Measurements from ENCODE around the gene RABGAP1L. TPM values are rescaled to one million over a fixed set of nuclear protein-coding genes. Genes with fewer than 3 reads are reported as not detected.

RABGAP1L gene
- total and polyA plus RNA-seq, 4 donors = 4.8 to 53.5 (median 18.8) TPM

DNA sequence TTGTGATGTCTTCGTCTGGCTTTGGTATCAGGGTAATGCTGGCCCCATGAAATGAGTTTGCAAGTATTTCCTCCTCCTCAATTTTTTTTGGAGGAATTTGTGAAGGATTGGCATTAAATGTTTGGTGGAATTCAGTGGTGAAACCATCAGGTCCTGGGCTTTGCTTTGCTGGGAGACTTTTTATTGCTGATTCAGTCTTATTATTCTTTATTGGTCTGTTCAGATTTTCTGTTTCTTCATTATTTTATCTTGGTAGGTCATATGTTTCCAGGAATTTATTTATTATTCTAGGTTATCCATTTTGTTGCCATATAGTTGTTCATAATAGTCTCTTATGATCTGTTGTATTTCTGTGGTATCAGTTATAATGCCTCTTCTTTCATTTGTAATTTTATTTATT lies 126.7 kb downstream of the RABGAP1L start:
- H3K4me1 ChIP-seq (ENCODE audit: control insufficient read depth in 4 of 4, insufficient read depth in 4 of 4, low read length in 3 of 4) = no peaks in the 10 kb centered on the region
- H3K27ac ChIP-seq (ENCODE audit: low read depth in 1 of 2, low read length in 2 of 2) = no peak overlapping the region
- H3K9me3 ChIP-seq (ENCODE audit: control insufficient read depth in 4 of 4, low read length in 3 of 4) = no peaks in the 10 kb centered on the region
- H3K9ac ChIP-seq (ENCODE audit: low read depth in 1 of 2, low read length in 2 of 2) = no peak overlapping the region
- no peak overlapping the region for H3K4me3 ChIP-seq (ENCODE audit: low read depth in 1 of 3, low read length in 3 of 3)
- WGBS = 100% methylated on average over 1 of the region's 1 CpG
- TF ChIP-seq, protein P1, sequence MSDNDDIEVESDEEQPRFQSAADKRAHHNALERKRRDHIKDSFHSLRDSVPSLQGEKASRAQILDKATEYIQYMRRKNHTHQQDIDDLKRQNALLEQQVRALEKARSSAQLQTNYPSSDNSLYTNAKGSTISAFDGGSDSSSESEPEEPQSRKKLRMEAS (IDR thresholded peaks at IDR 0.05) = no peak
- no peak for TF ChIP-seq YY1 (IDR thresholded peaks at IDR 0.05)
- TF ChIP-seq TAF1 (conservative IDR thresholded peaks at IDR 0.05) = no peak
- no peak for TF ChIP-seq JUND (IDR thresholded peaks at IDR 0.05)
- TF ChIP-seq RXRA (IDR thresholded peaks at IDR 0.05) = no peak
- no peak for DNase-seq (ENCODE audit: low spot score)
- H3K36me3 ChIP-seq (ENCODE audit: control insufficient read depth in 4 of 4, insufficient read depth in 3 of 4, low read depth in 1 of 4, low read length in 3 of 4) = peaks cover 0 to 8% (median 3%) of the 10 kb centered on the region in 4 donors
- H3K27me3 ChIP-seq (ENCODE audit: control insufficient read depth in 4 of 4, insufficient read depth in 4 of 4, low read length in 3 of 4) = no peaks in the 10 kb centered on the region

DNA sequence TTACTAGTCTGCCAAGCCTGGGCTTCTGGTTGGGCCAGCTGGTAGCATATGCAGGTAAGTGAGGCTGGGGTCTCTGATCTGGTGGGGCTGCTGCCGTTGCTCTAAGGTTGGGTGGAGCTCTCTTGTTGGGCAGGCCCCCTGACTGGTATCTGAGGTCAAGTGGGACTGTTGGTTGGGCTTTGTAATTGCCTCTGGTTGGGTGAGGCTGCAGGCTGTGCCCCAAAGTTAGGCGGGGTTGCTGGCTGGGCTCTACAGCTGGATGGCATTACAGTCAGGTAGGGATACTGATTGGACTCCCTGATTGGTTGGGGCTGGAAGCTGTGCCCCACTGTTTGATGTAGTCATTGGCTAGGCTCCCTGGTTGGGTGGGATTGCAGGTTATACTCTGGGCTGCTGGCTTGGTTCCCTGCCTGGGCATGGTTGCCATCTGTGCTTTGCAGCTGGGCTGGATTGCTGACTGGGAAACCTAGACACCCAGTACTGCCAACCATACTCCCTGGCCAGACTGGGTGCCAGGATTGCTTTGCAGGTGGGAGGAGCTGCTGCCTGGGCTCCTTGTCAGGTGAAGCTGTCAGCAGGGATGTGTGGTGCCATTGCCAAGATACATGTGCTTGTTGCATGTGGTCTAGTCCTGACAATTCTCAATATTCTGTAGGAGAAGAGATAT lies 130.5 kb downstream of the RABGAP1L start:
- TF ChIP-seq NR2F2 (IDR thresholded peaks at IDR 0.05) = no peak
- no peak for TF ChIP-seq TAF1 (conservative IDR thresholded peaks at IDR 0.05)
- no peak for TF ChIP-seq HNF4G (IDR thresholded peaks at IDR 0.05)
- TF ChIP-seq SP1 (IDR thresholded peaks at IDR 0.05) = no peak
- TF ChIP-seq, protein P1 (IDR thresholded peaks at IDR 0.05) = no peak
- no peak for TF ChIP-seq FOXA2 (IDR thresholded peaks at IDR 0.05)
- no peak for TF ChIP-seq YY1 (IDR thresholded peaks at IDR 0.05)
- TF ChIP-seq JUND (IDR thresholded peaks at IDR 0.05) = no peak
- no peak for TF ChIP-seq RAD21 (IDR thresholded peaks at IDR 0.05)
- no peak for TF ChIP-seq FOXA1 (IDR thresholded peaks at IDR 0.05)
- TF ChIP-seq GABPA (IDR thresholded peaks at IDR 0.05 in 1 of 2, conservative IDR thresholded peaks at IDR 0.05 in 1 of 2) = no peak
- TF ChIP-seq, protein P2, sequence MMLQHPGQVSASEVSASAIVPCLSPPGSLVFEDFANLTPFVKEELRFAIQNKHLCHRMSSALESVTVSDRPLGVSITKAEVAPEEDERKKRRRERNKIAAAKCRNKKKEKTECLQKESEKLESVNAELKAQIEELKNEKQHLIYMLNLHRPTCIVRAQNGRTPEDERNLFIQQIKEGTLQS (IDR thresholded peaks at IDR 0.05) = no peak
- TF ChIP-seq, protein P3, sequence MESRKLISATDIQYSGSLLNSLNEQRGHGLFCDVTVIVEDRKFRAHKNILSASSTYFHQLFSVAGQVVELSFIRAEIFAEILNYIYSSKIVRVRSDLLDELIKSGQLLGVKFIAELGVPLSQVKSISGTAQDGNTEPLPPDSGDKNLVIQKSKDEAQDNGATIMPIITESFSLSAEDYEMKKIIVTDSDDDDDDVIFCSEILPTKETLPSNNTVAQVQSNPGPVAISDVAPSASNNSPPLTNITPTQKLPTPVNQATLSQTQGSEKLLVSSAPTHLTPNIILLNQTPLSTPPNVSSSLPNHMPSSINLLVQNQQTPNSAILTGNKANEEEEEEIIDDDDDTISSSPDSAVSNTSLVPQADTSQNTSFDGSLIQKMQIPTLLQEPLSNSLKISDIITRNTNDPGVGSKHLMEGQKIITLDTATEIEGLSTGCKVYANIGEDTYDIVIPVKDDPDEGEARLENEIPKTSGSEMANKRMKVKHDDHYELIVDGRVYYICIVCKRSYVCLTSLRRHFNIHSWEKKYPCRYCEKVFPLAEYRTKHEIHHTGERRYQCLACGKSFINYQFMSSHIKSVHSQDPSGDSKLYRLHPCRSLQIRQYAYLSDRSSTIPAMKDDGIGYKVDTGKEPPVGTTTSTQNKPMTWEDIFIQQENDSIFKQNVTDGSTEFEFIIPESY (IDR thresholded peaks at IDR 0.05) = no peak
- TF ChIP-seq HNF4A (conservative IDR thresholded peaks at IDR 0.05) = no peak
- no peak for TF ChIP-seq EGR1 (IDR thresholded peaks at IDR 0.05; ENCODE audit: low read depth in 2 of 2)
- TF ChIP-seq, protein P4, sequence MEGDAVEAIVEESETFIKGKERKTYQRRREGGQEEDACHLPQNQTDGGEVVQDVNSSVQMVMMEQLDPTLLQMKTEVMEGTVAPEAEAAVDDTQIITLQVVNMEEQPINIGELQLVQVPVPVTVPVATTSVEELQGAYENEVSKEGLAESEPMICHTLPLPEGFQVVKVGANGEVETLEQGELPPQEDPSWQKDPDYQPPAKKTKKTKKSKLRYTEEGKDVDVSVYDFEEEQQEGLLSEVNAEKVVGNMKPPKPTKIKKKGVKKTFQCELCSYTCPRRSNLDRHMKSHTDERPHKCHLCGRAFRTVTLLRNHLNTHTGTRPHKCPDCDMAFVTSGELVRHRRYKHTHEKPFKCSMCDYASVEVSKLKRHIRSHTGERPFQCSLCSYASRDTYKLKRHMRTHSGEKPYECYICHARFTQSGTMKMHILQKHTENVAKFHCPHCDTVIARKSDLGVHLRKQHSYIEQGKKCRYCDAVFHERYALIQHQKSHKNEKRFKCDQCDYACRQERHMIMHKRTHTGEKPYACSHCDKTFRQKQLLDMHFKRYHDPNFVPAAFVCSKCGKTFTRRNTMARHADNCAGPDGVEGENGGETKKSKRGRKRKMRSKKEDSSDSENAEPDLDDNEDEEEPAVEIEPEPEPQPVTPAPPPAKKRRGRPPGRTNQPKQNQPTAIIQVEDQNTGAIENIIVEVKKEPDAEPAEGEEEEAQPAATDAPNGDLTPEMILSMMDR (IDR thresholded peaks at IDR 0.05; ENCODE audit: low read depth, low read length, missing input control) = no peak
- TF ChIP-seq, protein P5, sequence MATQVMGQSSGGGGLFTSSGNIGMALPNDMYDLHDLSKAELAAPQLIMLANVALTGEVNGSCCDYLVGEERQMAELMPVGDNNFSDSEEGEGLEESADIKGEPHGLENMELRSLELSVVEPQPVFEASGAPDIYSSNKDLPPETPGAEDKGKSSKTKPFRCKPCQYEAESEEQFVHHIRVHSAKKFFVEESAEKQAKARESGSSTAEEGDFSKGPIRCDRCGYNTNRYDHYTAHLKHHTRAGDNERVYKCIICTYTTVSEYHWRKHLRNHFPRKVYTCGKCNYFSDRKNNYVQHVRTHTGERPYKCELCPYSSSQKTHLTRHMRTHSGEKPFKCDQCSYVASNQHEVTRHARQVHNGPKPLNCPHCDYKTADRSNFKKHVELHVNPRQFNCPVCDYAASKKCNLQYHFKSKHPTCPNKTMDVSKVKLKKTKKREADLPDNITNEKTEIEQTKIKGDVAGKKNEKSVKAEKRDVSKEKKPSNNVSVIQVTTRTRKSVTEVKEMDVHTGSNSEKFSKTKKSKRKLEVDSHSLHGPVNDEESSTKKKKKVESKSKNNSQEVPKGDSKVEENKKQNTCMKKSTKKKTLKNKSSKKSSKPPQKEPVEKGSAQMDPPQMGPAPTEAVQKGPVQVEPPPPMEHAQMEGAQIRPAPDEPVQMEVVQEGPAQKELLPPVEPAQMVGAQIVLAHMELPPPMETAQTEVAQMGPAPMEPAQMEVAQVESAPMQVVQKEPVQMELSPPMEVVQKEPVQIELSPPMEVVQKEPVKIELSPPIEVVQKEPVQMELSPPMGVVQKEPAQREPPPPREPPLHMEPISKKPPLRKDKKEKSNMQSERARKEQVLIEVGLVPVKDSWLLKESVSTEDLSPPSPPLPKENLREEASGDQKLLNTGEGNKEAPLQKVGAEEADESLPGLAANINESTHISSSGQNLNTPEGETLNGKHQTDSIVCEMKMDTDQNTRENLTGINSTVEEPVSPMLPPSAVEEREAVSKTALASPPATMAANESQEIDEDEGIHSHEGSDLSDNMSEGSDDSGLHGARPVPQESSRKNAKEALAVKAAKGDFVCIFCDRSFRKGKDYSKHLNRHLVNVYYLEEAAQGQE (IDR thresholded peaks at IDR 0.05) = no peak
- TF ChIP-seq RXRA (IDR thresholded peaks at IDR 0.05) = no peak
- Histone ChIP-seq H3K4me3 (ENCODE audit: low read depth in 1 of 3, low read length in 3 of 3) (no peak overlapping the region), H3K9me3 (ENCODE audit: control insufficient read depth in 4 of 4, low read length in 3 of 4) (no peaks in the 10 kb centered on the region), H3K9ac (ENCODE audit: low read depth in 1 of 2, low read length in 2 of 2) (no peak overlapping the region), H3K27me3 (ENCODE audit: control insufficient read depth in 4 of 4, insufficient read depth in 4 of 4, low read length in 3 of 4) (no peaks in the 10 kb centered on the region), H3K27ac (ENCODE audit: low read depth in 1 of 2, low read length in 2 of 2) (no peak overlapping the region), H3K36me3 (ENCODE audit: control insufficient read depth in 4 of 4, insufficient read depth in 3 of 4, low read depth in 1 of 4, low read length in 3 of 4) (peaks cover 0 to 6% (median 3%) of the 10 kb centered on the region in 4 donors), H3K4me1 (ENCODE audit: control insufficient read depth in 4 of 4, insufficient read depth in 4 of 4, low read length in 3 of 4) (no peaks in the 10 kb centered on the region)
- 54% methylated on average over 2 of the region's 2 CpGs for WGBS
- no peak for DNase-seq (ENCODE audit: low spot score)

All from liver (tissue), 9 donors.